HepG2 (cell line): ENCODE data around the gene LCK. TPM values are rescaled to one million over a fixed set of nuclear protein-coding genes. Genes with fewer than 3 reads are reported as not detected.
A peak's percentile ranks its signal among the peaks of the same experiment; 100 is the strongest.

Source experiments
- ATAC-seq: fragments of 200-7000 bp; cut with Tn5 transposase; 3 replicates; pipeline ENCODE4 v1.9.1; 2020; ENCODE audit warnings: mild to moderate bottlenecking, moderate library complexity
- BruUV-seq: library from RNA; stranded (reverse); fragments of 400-500 nt; replicated peaks from 2 replicates; lab custom pipeline; 2021; lab: Mats Ljungman, UMichigan
- CTCF ChIA-PET: fragments of 300-600 bp; formaldehyde crosslinking; extraction: SDS; loops from one replicate; lab custom pipeline; 2021; ENCODE audit warnings: low total read pairs, inconsistent platforms, low intra/inter-chr PET ratio; lab: Yijun Ruan, JAX
- POLR2A ChIA-PET: fragments of 350-600 bp; sonication (Branson Sonifier 250); formaldehyde crosslinking; loops from one replicate; lab custom pipeline; 2020; ENCODE audit warnings: antibody characterized with exemption, inconsistent platforms; lab: Yijun Ruan, JAX
- DNase-seq: peaks from one replicate; pipeline ENCODE4 v3.0.0-alpha.2; 2015; ENCODE audit warnings: low spot score
- FAIRE-seq: peaks from 3 replicates; lab custom pipeline; 2011; peaks lifted over from hg19 to GRCh38; lab: Jason Lieb, UNC
- H2AFZ ChIP-seq: one replicate; pipeline ENCODE4 v1.6.1; 2011; ENCODE audit warnings: low read length, inconsistent platforms
- H3K27ac ChIP-seq: fragments of 300-600 bp; 3 replicates; pipeline ENCODE4 v1.8.0; 2011; ENCODE audit warnings: mixed run types, mild to moderate bottlenecking, mixed read lengths, low read length, inconsistent platforms; ENCODE audit not compliant: insufficient read depth; ENCODE audit errors: extremely low read length
- H3K27me3 ChIP-seq, 2 experiments: fragments of 200-600 bp in 1 of 2; 2 replicates in 1 of 2; 3 replicates in 1 of 2; pipeline versions ENCODE4 v1.6.0 to v1.8.0; 2011; ENCODE audit warnings: low read length in 2 of 2, mild to moderate bottlenecking in 2 of 2, moderate library complexity in 2 of 2, inconsistent platforms in 1 of 2; ENCODE audit not compliant: insufficient read depth in 2 of 2, control insufficient read depth in 1 of 2
- H3K36me3 ChIP-seq, 2 experiments: fragments of 200-600 bp in 1 of 2; replicated peaks in 1 of 2; 2 replicates in 1 of 2; 3 replicates in 1 of 2; pipeline versions ENCODE4 v1.5.1 to v1.8.0; 2011; ENCODE audit warnings: low read length in 2 of 2, inconsistent platforms in 1 of 2; ENCODE audit not compliant: insufficient read depth in 2 of 2, control insufficient read depth in 1 of 2
- H3K4me1 ChIP-seq: 2 replicates; pipeline ENCODE4 v1.5.1; 2012; ENCODE audit warnings: low read length, inconsistent platforms; ENCODE audit not compliant: insufficient read depth
- H3K4me2 ChIP-seq: 2 replicates; pipeline ENCODE4 v1.6.0; 2011; ENCODE audit warnings: low read depth, low read length, inconsistent platforms
- H3K4me3 ChIP-seq, 3 experiments: fragments of 200-600 bp in 1 of 3; sonication (generic), shearing (Covaris generic) in 1 of 3; replicated peaks in 1 of 3; 2 replicates each; pipeline ENCODE4 v1.5.1; 2011 to 2016; ENCODE audit warnings: low read length in 3 of 3, inconsistent platforms in 2 of 3, low read depth in 2 of 3, mild to moderate bottlenecking in 2 of 3, control low read depth in 1 of 3, mixed read lengths in 1 of 3; ENCODE audit not compliant: insufficient read depth in 1 of 3
- H3K79me2 ChIP-seq: one replicate; pipeline ENCODE4 v1.6.1; 2011; ENCODE audit warnings: low read length, inconsistent platforms; ENCODE audit not compliant: insufficient read depth
- H3K9ac ChIP-seq: 2 replicates; pipeline ENCODE4 v1.6.0; 2011; ENCODE audit warnings: mild to moderate bottlenecking, low read depth, low read length, inconsistent platforms; ENCODE audit not compliant: insufficient read depth
- H3K9me3 ChIP-seq: 2 replicates; pipeline ENCODE4 v1.5.1; 2012; ENCODE audit warnings: mild to moderate bottlenecking, low read length
- H4K20me1 ChIP-seq: 2 replicates; pipeline ENCODE4 v1.6.0; 2011; ENCODE audit warnings: inconsistent platforms, mild to moderate bottlenecking, low read length, moderate library complexity; ENCODE audit not compliant: insufficient read depth
- FOSL1 ChIP-seq: sonication (generic); formaldehyde crosslinking; IDR thresholded peaks from 2 replicates; pipeline ENCODE4 v1.9.0; 2021; ENCODE audit warnings: missing genetic modification reagents, borderline replicate concordance
- FOXK1 ChIP-seq: sonication (generic); formaldehyde crosslinking; IDR thresholded peaks from 2 replicates; pipeline ENCODE4 v1.4.0; 2020; ENCODE audit warnings: low read depth, missing genetic modification reagents, borderline replicate concordance
- MXD3 ChIP-seq: IDR thresholded peaks from 2 replicates; pipeline ENCODE4 v1.6.1; 2016; ENCODE audit warnings: mild to moderate bottlenecking, missing biosample characterization, missing genetic modification reagents
- SALL1 ChIP-seq: sonication (generic); formaldehyde crosslinking; IDR thresholded peaks from 2 replicates; pipeline ENCODE4 v1.8.0; 2022; ENCODE audit warnings: mild to moderate bottlenecking, missing genetic modification reagents
- SMAD1 ChIP-seq: sonication (generic); formaldehyde crosslinking; IDR thresholded peaks from 2 replicates; pipeline ENCODE4 v1.4.0; 2020; ENCODE audit warnings: missing genetic modification reagents, low read depth, mild to moderate bottlenecking, borderline replicate concordance
- SMARCE1 ChIP-seq: fragments of 450-650 bp; IDR thresholded peaks from 2 replicates; pipeline ENCODE4 v1.6.1; 2017; ENCODE audit warnings: borderline replicate concordance
- WGBS: methylation state at CpG from one replicate; pipeline ENCODE4 v1.1.6; 2017; ENCODE audit warnings: low lambda C conversion rate; 5-methylcytosine and 5-hydroxymethylcytosine counted together
- in situ Hi-C: cut with HindIII; loops from 2 replicates; pipeline ENCODE4 v1.10.0; 2017; ENCODE audit warnings: low pct_unique_long_range_greater_than_20kb; ENCODE audit not compliant: extremely low pct_ligation_motif_present
- intact Hi-C: fragments of 100-400 bp; cut with micrococcal nuclease; formaldehyde crosslinking; loops from one replicate; pipeline ENCODE4 v1.10.0; 2022; ENCODE audit not compliant: unreplicated experiment
- polyA plus RNA-seq, 8 experiments: library from polyadenylated mRNA; depleted of rRNA in 3 of 8; stranded (reverse) in 7 of 8; unstranded in 1 of 8; fragments of >200 nt; fragmentation: Illumina TruSeq in 4 of 8; extraction: Trizol in 4 of 8; gene quantifications; 2 replicates each; pipeline versions ENCODE4 v1.2.1 to v1.2.3, GENCODE V29; 2011 to 2016; ENCODE audit warnings: low read depth in 4 of 8, missing spikeins in 1 of 8, mixed read lengths in 1 of 8; ENCODE audit not compliant: insufficient read depth in 1 of 8
- total RNA-seq, 5 experiments: library from RNA; depleted of rRNA; stranded (reverse); fragments of >200 nt; fragmentation: Illumina TruSeq; extraction: Trizol; gene quantifications; 2 replicates each; pipeline ENCODE4 v1.2.3, GENCODE V29; 2016; ENCODE audit warnings: low read depth in 1 of 5

Gene LCK
- total and polyA plus RNA-seq, 2 of the 13 experiments (the other 11 are each of a cell fraction or from before 2014, with no cell fraction given) = 0.93 to 1.8 TPM

- TF ChIP-seq MXD3 (CRISPR knock-in tag) (0 out of 2 replicates have a peak, but pooled peaks have one; percentile 33), SALL1 (peak; percentile 33; the same call in 1 of the 2 replicates)
- TF ChIP-seq, all 625 proteins: peak for 25
Measured at GRCh38 chr1:32215629-32216480, 35.2 kb upstream of the LCK start (continued).

DNA sequence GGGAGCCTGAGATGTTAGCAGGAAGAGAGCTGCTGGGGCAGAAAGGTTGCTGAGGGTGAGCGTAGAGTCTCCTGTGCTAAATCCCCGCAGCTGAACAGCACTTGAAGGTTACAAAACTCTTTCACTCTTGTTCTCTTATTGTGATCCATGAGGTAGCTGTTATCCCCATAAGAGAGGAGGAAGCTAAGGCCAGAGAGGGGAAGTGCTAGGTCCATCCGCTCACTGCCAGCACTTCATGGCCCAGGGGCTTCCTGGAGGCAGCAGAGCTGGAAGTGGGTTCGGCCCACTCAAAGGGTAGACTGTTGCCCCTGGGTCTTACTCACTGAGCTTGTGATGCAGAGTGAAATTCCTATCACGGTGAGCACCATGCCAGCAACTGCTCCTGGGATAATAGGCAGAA is 34.5 kb upstream of the LCK start:
- no peak for DNase-seq
- no peak for FAIRE-seq
- peaks cover 23% of the 10 kb centered on the region for H3K4me1 ChIP-seq
- no peak overlapping the region for H3K27ac ChIP-seq
- no peak for ATAC-seq
- WGBS = 100% methylated on average over 2 of the region's 5 CpGs
- no peaks in the 10 kb centered on the region for H4K20me1 ChIP-seq
- H3K36me3 ChIP-seq = peaks cover 11 to 30% of the 10 kb centered on the region in 2 experiments; a peak in 4 of 5 replicates
- H3K9me3 ChIP-seq = no peaks in the 10 kb centered on the region
- TF ChIP-seq FOSL1 (CRISPR knock-in tag) = no peak
- no peak for TF ChIP-seq FOXK1 (CRISPR knock-in tag)
- TF ChIP-seq SMAD1 (CRISPR knock-in tag) = no peak
- TF ChIP-seq SMARCE1 = no peak
- CTCF ChIA-PET = interaction anchor here (1.5 to 2.0 kb wide), 2 partner anchors 32 to 197 kb away, joined by 8 to 11 read pairs; no protein-coding TSS in a partner anchor
- H3K4me3 ChIP-seq = no peak overlapping the region
- BruUV-seq = no TSS peak
- H3K4me2 ChIP-seq = no peak overlapping the region
- H3K9ac ChIP-seq = no peak overlapping the region
- in situ Hi-C loops (loop anchor here (10.0 kb wide), 1 partner anchor 198 kb away; no protein-coding TSS in a partner anchor), intact Hi-C loops (no loop called here)
- H3K79me2 ChIP-seq = peaks cover 6% of the 10 kb centered on the region
- POLR2A ChIA-PET = interaction anchor here (1.1 to 2.6 kb wide), 8 partner anchors 11 to 178 kb away, joined by 3 to 22 read pairs (median 7); partner anchors contain the start of genes BSDC1, CCDC28B, IQCC and LCK
- H3K27me3 ChIP-seq = no peaks in the 10 kb centered on the region; a peak in 1 of 5 replicates
- H2AFZ ChIP-seq = no peak overlapping the region
